HCT116 (cell line): ENCODE results near the gene TECTA. TPM values are rescaled to one million over a fixed set of nuclear protein-coding genes. Genes with fewer than 3 reads are reported as not detected.

Source experiments
- ATAC-seq: fragments of 200-7000 bp; cut with Tn5 transposase; 2 replicates; pipeline ENCODE4 v1.9.1; 2020; ENCODE audit warnings: mild to moderate bottlenecking, moderate library complexity
- BruUV-seq: library from RNA; stranded (reverse); fragments of 400-500 nt; replicated peaks from 2 replicates; lab custom pipeline; 2021; lab: Mats Ljungman, UMichigan
- CTCF ChIA-PET: fragments of 300-600 bp; sonication (Branson Sonifier 250); formaldehyde crosslinking; loops from one replicate; lab custom pipeline; 2021; ENCODE audit warnings: antibody characterized with exemption; lab: Charles Lee
- POLR2A ChIA-PET: fragments of 300-600, 350-600 bp; sonication (Branson Sonifier 250); formaldehyde crosslinking; loops from one replicate; lab custom pipeline; 2021; ENCODE audit warnings: antibody characterized with exemption; lab: Charles Lee
- RAD21 ChIA-PET, 2 experiments: fragments of 300-600 bp; sonication (Branson Sonifier 250); formaldehyde crosslinking; loops; one replicate each; lab custom pipeline; 2023; ENCODE audit warnings: low total read pairs in 2 of 2; ENCODE audit not compliant: uncharacterized antibody in 2 of 2, unreplicated experiment in 2 of 2, low non-redundant PET in 1 of 2; lab: Charles Lee
- DNase-seq: peaks from one replicate; pipeline ENCODE4 v3.0.0-alpha.2; 2010; ENCODE audit warnings: low read depth, low spot score
- H2AFZ ChIP-seq: fragments of 200-600 bp; shearing (Covaris generic), sonication (generic); 2 replicates; pipeline ENCODE4 v1.6.1; 2017; ENCODE audit warnings: low read depth, mixed run types, mixed read lengths, antibody characterized with exemption, low read length; ENCODE audit not compliant: poor library complexity, severe bottlenecking
- H3K27ac ChIP-seq: 2 replicates; pipeline ENCODE4 v1.5.1; 2012; ENCODE audit warnings: low read depth, low read length
- H3K27me3 ChIP-seq: fragments of 200-600 bp; sonication (generic); 2 replicates; pipeline ENCODE4 v1.6.1; 2016; ENCODE audit warnings: mixed run types, low read length, mixed read lengths; ENCODE audit not compliant: insufficient read depth
- H3K36me3 ChIP-seq, 2 experiments: fragments of 200-500 bp in 1 of 2; fragments of 200-600 bp in 1 of 2; sonication (Bioruptor generic) in 1 of 2; sonication (generic) in 1 of 2; 2 replicates each; pipeline versions ENCODE4 v1.5.1 to v1.6.1; 2014 to 2016; ENCODE audit warnings: low read length in 2 of 2, inconsistent platforms in 1 of 2, mixed read lengths in 1 of 2, mixed run types in 1 of 2; ENCODE audit not compliant: insufficient read depth in 2 of 2, control insufficient read depth in 1 of 2
- H3K4me1 ChIP-seq, 2 experiments: fragments of 200-600 bp in 1 of 2; sonication (generic) in 1 of 2; 2 replicates each; pipeline versions ENCODE4 v1.5.1 to v1.6.1; 2012 to 2017; ENCODE audit warnings: low read length in 2 of 2, inconsistent platforms in 1 of 2, mild to moderate bottlenecking in 1 of 2, mixed read lengths in 1 of 2, mixed run types in 1 of 2, moderate library complexity in 1 of 2; ENCODE audit not compliant: insufficient read depth in 2 of 2, control insufficient read depth in 1 of 2
- H3K4me2 ChIP-seq: fragments of 200-600 bp; sonication (generic); 2 replicates; pipeline ENCODE4 v1.6.1; 2017; ENCODE audit warnings: mixed run types, low read length, mixed read lengths
- H3K4me3 ChIP-seq, 2 experiments: fragments of 200-600 bp in 1 of 2; sonication (generic) in 1 of 2; replicated peaks in 1 of 2; 2 replicates each; pipeline ENCODE4 v1.5.1; 2011 to 2016; ENCODE audit warnings: low read length in 2 of 2, control low read depth in 1 of 2, low read depth in 1 of 2, mild to moderate bottlenecking in 1 of 2, mixed read lengths in 1 of 2, mixed run types in 1 of 2
- H3K79me2 ChIP-seq: fragments of 200-600 bp; sonication (generic); 2 replicates; pipeline ENCODE4 v1.6.1; 2017; ENCODE audit warnings: mild to moderate bottlenecking, mixed run types, low read length, moderate library complexity, mixed read lengths; ENCODE audit not compliant: insufficient read depth
- H3K9ac ChIP-seq: fragments of 200-600 bp; sonication (generic); 2 replicates; pipeline ENCODE4 v1.6.1; 2016; ENCODE audit warnings: low read length, mixed read lengths
- H3K9me2 ChIP-seq: fragments of 200-600 bp; sonication (generic), shearing (Covaris generic); 2 replicates; pipeline ENCODE4 v1.6.1; 2017; ENCODE audit warnings: mixed run types, mild to moderate bottlenecking, moderate library complexity; ENCODE audit not compliant: insufficient read depth
- H3K9me3 ChIP-seq, 2 experiments: fragments of 200-500 bp in 1 of 2; fragments of 200-600 bp in 1 of 2; sonication (Bioruptor generic) in 1 of 2; sonication (generic) in 1 of 2; 2 replicates each; pipeline ENCODE4 v1.6.1; 2014 to 2017; ENCODE audit warnings: low read length in 2 of 2, mixed read lengths in 2 of 2, inconsistent platforms in 1 of 2, low read depth in 1 of 2, mild to moderate bottlenecking in 1 of 2, mixed run types in 1 of 2, moderate library complexity in 1 of 2; ENCODE audit not compliant: control insufficient read depth in 1 of 2, insufficient read depth in 1 of 2
- H4K20me1 ChIP-seq: fragments of 200-600 bp; sonication (generic), shearing (Covaris generic); 2 replicates; pipeline ENCODE4 v1.6.1; 2017; ENCODE audit warnings: mixed run types, mild to moderate bottlenecking, moderate library complexity; ENCODE audit not compliant: insufficient read depth
- JUND ChIP-seq: IDR thresholded peaks from 2 replicates; pipeline ENCODE4 v1.6.1; 2012
- MAX ChIP-seq: IDR thresholded peaks from 2 replicates; pipeline ENCODE4 v1.6.1; 2012
- REST ChIP-seq: IDR thresholded peaks from 2 replicates; pipeline ENCODE4 v1.6.1; 2012; ENCODE audit warnings: low read depth
- SP1 ChIP-seq: IDR thresholded peaks from 2 replicates; pipeline ENCODE4 v1.6.1; 2012; ENCODE audit warnings: low read depth
- intact Hi-C: fragments of 100-400 bp; cut with micrococcal nuclease; formaldehyde crosslinking; loops from 2 replicates; pipeline ENCODE4 v1.10.0; 2022
- total RNA-seq: library from RNA; stranded (reverse); gene quantifications from one replicate; pipeline ENCODE4 v1.2.1, GENCODE V29; 2021; ENCODE audit not compliant: unreplicated experiment

TECTA gene
- total RNA-seq, 1 experiment from 2014 or later, result 0.81 TPM

- CTCF ChIA-PET, result no interaction called here
- no peaks in the 10 kb centered on the region for H4K20me1 ChIP-seq
- H3K27me3 ChIP-seq, result no peaks in the 10 kb centered on the region
- no peak overlapping the region for H3K4me2 ChIP-seq
- H3K4me3 ChIP-seq, result no peak overlapping the region
- no TSS peak for BruUV-seq
- H3K36me3 ChIP-seq, result no peaks in the 10 kb centered on the region
- intact Hi-C loops, result no loop called here
- H3K4me1 ChIP-seq, result no peaks in the 10 kb centered on the region
- POLR2A ChIA-PET, result no interaction called here
- no peaks in the 10 kb centered on the region for H3K9me2 ChIP-seq
- no peak overlapping the region for H2AFZ ChIP-seq
- no peaks in the 10 kb centered on the region for H3K9me3 ChIP-seq
- no peaks in the 10 kb centered on the region for H3K79me2 ChIP-seq
- ATAC-seq (no peak), DNase-seq (no peak)
- RAD21 ChIA-PET, result no interaction called here
- TF ChIP-seq SP1, result no peak
- TF ChIP-seq MAX, result no peak
- no peak overlapping the region for H3K27ac ChIP-seq
- H3K9ac ChIP-seq, result no peak overlapping the region
Observed at GRCh38 chr11:121141066-121141465, 40.0 kb downstream of the TECTA start.

DNA sequence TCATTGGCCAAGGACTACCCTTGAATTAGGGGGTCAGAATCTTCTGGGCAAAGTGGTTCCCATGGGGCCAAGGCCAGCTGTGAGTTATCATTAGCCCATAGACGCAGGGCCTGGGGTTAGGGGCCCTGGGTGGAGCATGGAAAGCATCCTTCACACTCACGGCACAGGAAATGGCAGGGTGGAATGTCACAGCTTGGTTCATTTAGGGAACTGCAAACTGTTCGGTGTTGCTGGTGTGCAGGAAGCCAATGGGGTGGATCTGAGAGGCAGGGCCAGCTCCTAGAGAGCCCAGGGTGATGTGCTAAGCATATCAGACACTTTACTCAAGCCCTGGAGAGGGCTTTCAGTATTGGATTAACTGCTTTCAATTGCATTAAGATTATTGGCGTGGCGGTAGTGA, 42.9 kb downstream of the TECTA start:
- Histone ChIP-seq H3K4me1 (no peaks in the 10 kb centered on the region), H3K36me3 (no peaks in the 10 kb centered on the region), H3K27me3 (no peaks in the 10 kb centered on the region), H3K4me3 (no peak overlapping the region), H3K9me3 (no peaks in the 10 kb centered on the region), H3K79me2 (no peaks in the 10 kb centered on the region), H3K27ac (no peak overlapping the region), H3K4me2 (no peak overlapping the region), H3K9ac (no peak overlapping the region), H3K9me2 (no peaks in the 10 kb centered on the region), H2AFZ (no peak overlapping the region), H4K20me1 (no peaks in the 10 kb centered on the region)
- DNase-seq (no peak), ATAC-seq (no peak)
- intact Hi-C loops, result no loop called here
- BruUV-seq, result no TSS peak
- RAD21 ChIA-PET, result no interaction called here
- CTCF ChIA-PET, result no interaction called here
- POLR2A ChIA-PET, result no interaction called here
- TF ChIP-seq JUND (no peak), REST (no peak)
